ENCODE results near the gene FNTB. TPM values are rescaled to one million over a fixed set of nuclear protein-coding genes. Genes with fewer than 3 reads are reported as not detected.
A peak's percentile ranks its signal among the peaks of the same experiment; 100 is the strongest.

The FNTB gene
- total and polyA plus RNA-seq, 12 donors, result 14.6 to 20.8 (median 16.5) TPM

- Histone ChIP-seq H3K36me3 (peaks cover 0 to 5% (median 0%) of the 10 kb centered on the region in 9 donors), H3K4me1 (peaks cover 0 to 17% (median 9%) of the 10 kb centered on the region in 9 donors), H3K4me3 (no peak overlapping the region), H3K27ac (no peak overlapping the region), H3K9me3 (no peaks in the 10 kb centered on the region), H3K27me3 (no peaks in the 10 kb centered on the region)
- TF ChIP-seq CTCF (IDR thresholded peaks at IDR 0.05), result no peak
- WGBS, 2 donors, result 91 to 96% methylated on average over 2 of the region's 2 CpGs
- no peak for ATAC-seq
- intact Hi-C loops (cut with DNase I), result no loop called here
- DNase-seq, result no peak
Observed at GRCh38 chr14:64958201-64958600, 28.5 kb upstream of the FNTB start.

- no peaks in the 10 kb centered on the region for H3K9me3 ChIP-seq
- H3K4me1 ChIP-seq, result peaks cover 0 to 12% (median 9%) of the 10 kb centered on the region in 9 donors
- TF ChIP-seq CTCF (IDR thresholded peaks at IDR 0.05), result no peak
- intact Hi-C loops (cut with DNase I), result no loop called here
- ATAC-seq, result no peak
- DNase-seq, result no peak
- H3K27ac ChIP-seq, result no peak overlapping the region
- H3K4me3 ChIP-seq, result no peak overlapping the region
- WGBS, 2 donors, result 93 to 96% methylated on average over 5 of the region's 5 CpGs
- H3K27me3 ChIP-seq, result no peaks in the 10 kb centered on the region
- peaks cover 0 to 5% (median 0%) of the 10 kb centered on the region in 9 donors for H3K36me3 ChIP-seq
Observed at GRCh38 chr14:64958743-64959142, 28.0 kb upstream of the FNTB start.

GRCh38 chr14:64960762-64961276, 25.9 kb upstream of the FNTB start:
- Histone ChIP-seq H3K27ac (no peak overlapping the region), H3K4me1 (peaks cover 0 to 12% (median 9%) of the 10 kb centered on the region in 9 donors), H3K36me3 (peaks cover 0 to under 1% (median 0%) of the 10 kb centered on the region in 9 donors), H3K9me3 (no peaks in the 10 kb centered on the region), H3K4me3 (no peak overlapping the region), H3K27me3 (no peaks in the 10 kb centered on the region)
- TF ChIP-seq CTCF (IDR thresholded peaks at IDR 0.05), result peak in 1 of 9 donors; percentile 8
- WGBS, 2 donors, result 53 to 65% methylated on average over 5 of the region's 5 CpGs
- no peak for DNase-seq
- peak in 5 of 8 donors; percentile 38 to 53 (median 46) for ATAC-seq
- intact Hi-C loops (cut with DNase I), result no loop called here

GRCh38 chr14:64963611-64964010, 23.1 kb upstream of the FNTB start:
- H3K36me3 ChIP-seq, result no peaks in the 10 kb centered on the region
- no peaks in the 10 kb centered on the region for H3K27me3 ChIP-seq
- H3K4me3 ChIP-seq, result no peak overlapping the region
- intact Hi-C loops (cut with DNase I), result no loop called here
- no peak for TF ChIP-seq CTCF (IDR thresholded peaks at IDR 0.05)
- H3K9me3 ChIP-seq, result no peaks in the 10 kb centered on the region
- H3K27ac ChIP-seq, result no peak overlapping the region
- ATAC-seq (no peak), DNase-seq (no peak)
- peaks cover 0 to 12% (median 9%) of the 10 kb centered on the region in 9 donors for H3K4me1 ChIP-seq
- 54% methylated on average over 1 of the region's 1 CpG for WGBS, 2 donors
